ENCODE measurements around the gene DHX16. TPM values are rescaled to one million over a fixed set of nuclear protein-coding genes. Genes with fewer than 3 reads are reported as not detected.

DHX16 gene
- total RNA-seq, 1 experiment from 2014 or later, result 34.8 TPM

DNA sequence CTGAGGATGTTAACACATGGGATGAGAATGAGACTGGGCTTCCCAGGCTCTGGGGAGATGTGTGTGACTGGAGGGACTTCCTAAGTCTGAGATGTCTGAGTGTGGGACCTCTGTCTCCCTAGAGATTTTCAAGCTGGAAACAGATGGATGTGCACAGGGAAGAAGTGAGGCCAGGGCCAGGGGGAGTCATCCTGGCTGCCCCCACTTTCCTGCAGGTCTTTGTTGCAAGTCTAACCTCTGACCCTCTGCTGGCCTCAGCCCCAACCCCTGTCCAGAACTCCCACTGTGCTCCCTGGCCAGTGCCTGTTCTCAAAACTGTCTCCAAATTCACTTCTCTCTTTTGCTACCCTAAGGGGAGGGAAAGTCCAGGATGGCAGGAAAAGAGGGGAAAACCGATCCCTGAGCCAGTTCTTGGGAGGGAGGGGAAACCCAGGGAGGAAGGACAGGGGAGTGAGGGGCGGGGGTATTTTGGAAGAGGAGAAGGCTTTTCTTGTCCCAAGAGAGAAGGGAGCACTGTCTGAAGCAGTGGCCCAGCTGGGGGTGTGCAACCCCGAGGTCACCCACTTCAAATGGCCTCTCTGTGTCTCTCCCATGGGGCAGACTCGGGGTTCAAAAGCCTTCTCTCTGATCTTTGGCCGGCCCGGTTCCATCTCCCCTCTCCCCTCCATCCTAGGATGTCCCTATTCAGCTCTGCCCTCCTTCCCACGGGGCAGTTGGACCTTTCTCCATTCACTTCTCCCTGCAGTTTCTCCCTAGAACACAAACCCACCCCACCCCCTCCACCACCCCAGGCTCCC, 10.6 kb upstream of the DHX16 start:
- no peak for DNase-seq
- H3K9me3 ChIP-seq (ENCODE audit: control insufficient read depth, low read depth, low read length), result no peaks in the 10 kb centered on the region
- H2BK15ac ChIP-seq (ENCODE audit: low read depth, low read length), result no peak overlapping the region
- no peak overlapping the region for H2BK12ac ChIP-seq (ENCODE audit: insufficient read length, low read depth, low read length)
- Mint-ChIP-seq H3K27me3 (ENCODE audit: low read depth) (peaks cover 3% of the 10 kb centered on the region; the same call in 1 of the 2 replicates), H3K9me3 (no peaks in the 10 kb centered on the region; a peak in 1 of 5 replicates), H3K4me1 (peaks cover 66 to 68% of the 10 kb centered on the region in 2 experiments), H3K36me3 (ENCODE audit: insufficient read depth in 1 of 3, low read depth in 3 of 3) (peaks cover 5 to 24% (median 22%) of the 10 kb centered on the region in 3 experiments), H3K27ac (peak overlapping the region; percentile 91 to 92 (median 92); a peak in 4 of 7 replicates), H3K4me3 (peak overlapping the region; percentile 35 to 73)
- no CpG with 5 or more reads among the region's 7 CpGs for WGBS (ENCODE audit: extremely low coverage, insufficient read length, low lambda C conversion rate)
- H3K79me1 ChIP-seq (ENCODE audit: insufficient read depth, low read depth, low read length, poor library complexity, severe bottlenecking), result no peaks in the 10 kb centered on the region
- no peak overlapping the region for H3K23ac ChIP-seq (ENCODE audit: insufficient read length, low read depth, low read length)
- H2BK120ac ChIP-seq (ENCODE audit: low read depth, low read length, poor library complexity, severe bottlenecking), result no peak overlapping the region
- no peak overlapping the region for H3K18ac ChIP-seq (ENCODE audit: insufficient read length, low read depth, low read length)
- H2BK20ac ChIP-seq (ENCODE audit: low read depth, low read length, poor library complexity, severe bottlenecking), result no peak overlapping the region
- peaks cover 14% of the 10 kb centered on the region; the same call in 1 of the 2 replicates for H3K4me1 ChIP-seq (ENCODE audit: insufficient read depth, low read length)
- H4K91ac ChIP-seq (ENCODE audit: insufficient read length, low read depth, low read length), result no peak overlapping the region
- H3K27me3 ChIP-seq (ENCODE audit: insufficient read depth, low read length), result no peaks in the 10 kb centered on the region
- no peaks in the 10 kb centered on the region for H4K20me1 ChIP-seq (ENCODE audit: control insufficient read depth, insufficient read depth, insufficient read length)
- no peak overlapping the region for H4K8ac ChIP-seq (replicated peaks; ENCODE audit: insufficient read length, low read depth, low read length)
- peak overlapping the region; percentile 40 for H3K4me2 ChIP-seq (ENCODE audit: insufficient read depth, insufficient read length, low read length)
- H3T11ph ChIP-seq (ENCODE audit: low read length), result no peak overlapping the region
- H2AFZ ChIP-seq (ENCODE audit: low read length), result no peak overlapping the region
- H2BK5ac ChIP-seq (ENCODE audit: insufficient read length, low read length), result no peak overlapping the region
- peaks cover 2% of the 10 kb centered on the region; the same call in 1 of the 2 replicates for H3K79me2 ChIP-seq (ENCODE audit: insufficient read depth, low read length)
- no peak overlapping the region for H3K56ac ChIP-seq (ENCODE audit: insufficient read length, low read depth, low read length)
- no peak overlapping the region for H3K4ac ChIP-seq (ENCODE audit: low read depth, low read length)
- no peak overlapping the region for H3K14ac ChIP-seq (ENCODE audit: insufficient read depth, low read length)
- no peak overlapping the region for H3K27ac ChIP-seq (ENCODE audit: insufficient read length, low read depth, low read length)
- no peak overlapping the region for H4K5ac ChIP-seq (ENCODE audit: insufficient read length, low read depth, low read length)
- peaks cover 22% of the 10 kb centered on the region for H3K23me2 ChIP-seq (ENCODE audit: insufficient read length, low read depth, low read length, poor library complexity, severe bottlenecking)
- no peak overlapping the region for H2AK5ac ChIP-seq (ENCODE audit: insufficient read length, low read length)
- H3K9ac ChIP-seq (ENCODE audit: extremely low read depth, insufficient read length, low read length), result peak overlapping the region; percentile 27
- TF ChIP-seq, protein P1, sequence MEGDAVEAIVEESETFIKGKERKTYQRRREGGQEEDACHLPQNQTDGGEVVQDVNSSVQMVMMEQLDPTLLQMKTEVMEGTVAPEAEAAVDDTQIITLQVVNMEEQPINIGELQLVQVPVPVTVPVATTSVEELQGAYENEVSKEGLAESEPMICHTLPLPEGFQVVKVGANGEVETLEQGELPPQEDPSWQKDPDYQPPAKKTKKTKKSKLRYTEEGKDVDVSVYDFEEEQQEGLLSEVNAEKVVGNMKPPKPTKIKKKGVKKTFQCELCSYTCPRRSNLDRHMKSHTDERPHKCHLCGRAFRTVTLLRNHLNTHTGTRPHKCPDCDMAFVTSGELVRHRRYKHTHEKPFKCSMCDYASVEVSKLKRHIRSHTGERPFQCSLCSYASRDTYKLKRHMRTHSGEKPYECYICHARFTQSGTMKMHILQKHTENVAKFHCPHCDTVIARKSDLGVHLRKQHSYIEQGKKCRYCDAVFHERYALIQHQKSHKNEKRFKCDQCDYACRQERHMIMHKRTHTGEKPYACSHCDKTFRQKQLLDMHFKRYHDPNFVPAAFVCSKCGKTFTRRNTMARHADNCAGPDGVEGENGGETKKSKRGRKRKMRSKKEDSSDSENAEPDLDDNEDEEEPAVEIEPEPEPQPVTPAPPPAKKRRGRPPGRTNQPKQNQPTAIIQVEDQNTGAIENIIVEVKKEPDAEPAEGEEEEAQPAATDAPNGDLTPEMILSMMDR (conservative IDR thresholded peaks at IDR 0.05), result no peak

Measured in H9 (cell line).